ENCODE results near the gene KPNA3. TPM values are rescaled to one million over a fixed set of nuclear protein-coding genes. Genes with fewer than 3 reads are reported as not detected.
A peak's percentile ranks its signal among the peaks of the same experiment; 100 is the strongest.

KPNA3 gene
- total RNA-seq, 1 experiment from 2014 or later = 36.8 TPM

GRCh38 chr13:49791711-49792549 lies 552 bp downstream of the KPNA3 start:
- BruUV-seq (replicated peaks) = no TSS peak
- Histone ChIP-seq H3K4me1 (ENCODE audit: control insufficient read depth, insufficient read depth, low read length) (peaks cover 6% of the 10 kb centered on the region), H3K36me3 (ENCODE audit: control insufficient read depth, insufficient read depth, low read length) (no peaks in the 10 kb centered on the region; the same call in 1 of the 2 replicates), H3K4me3 (ENCODE audit: low read depth in 2 of 2, low read length in 2 of 2) (peak overlapping the region; percentile 73 to 82), H3K27me3 (ENCODE audit: control insufficient read depth, insufficient read depth, low read length) (no peaks in the 10 kb centered on the region), H3K27ac (ENCODE audit: low read length) (peak overlapping the region; percentile 71), H3K9me3 (ENCODE audit: control insufficient read depth, insufficient read depth, low read depth, low read length) (no peaks in the 10 kb centered on the region)
- ChIA-PET POLR2A (no interaction called here), CTCF (no interaction called here)
- DNase-seq (ENCODE audit: low read depth, low spot score) (no peak), ATAC-seq (peak; percentile 40)
- TF ChIP-seq SIN3A (IDR thresholded peaks at IDR 0.05; ENCODE audit: borderline replicate concordance, insufficient read depth, low read depth, low read length) = no peak
- in situ Hi-C loops (cut with HindIII; ENCODE audit: low pct_unique_long_range_greater_than_20kb, low sequenced_read_pairs) (no loop called here), intact Hi-C loops (cut with micrococcal nuclease; ENCODE audit: unreplicated experiment) (no loop called here)

- peaks cover 6% of the 10 kb centered on the region for H3K4me1 ChIP-seq (ENCODE audit: control insufficient read depth, insufficient read depth, low read length)
- H3K4me3 ChIP-seq (ENCODE audit: low read depth in 2 of 2, low read length in 2 of 2) = peak overlapping the region; percentile 73 to 82
- H3K27me3 ChIP-seq (ENCODE audit: control insufficient read depth, insufficient read depth, low read length) = no peaks in the 10 kb centered on the region
- peak; percentile 28; the same call in 1 of the 2 replicates for TF ChIP-seq CTCF (IDR thresholded peaks at IDR 0.05)
- TF ChIP-seq SIN3A (IDR thresholded peaks at IDR 0.05; ENCODE audit: borderline replicate concordance, insufficient read depth, low read depth, low read length) = no peak
- no peaks in the 10 kb centered on the region; the same call in 1 of the 2 replicates for H3K36me3 ChIP-seq (ENCODE audit: control insufficient read depth, insufficient read depth, low read length)
- intact Hi-C loops (cut with micrococcal nuclease; ENCODE audit: unreplicated experiment) = no loop called here
- DNase-seq (ENCODE audit: low read depth, low spot score) (no peak), ATAC-seq (no peak)
- in situ Hi-C loops (cut with HindIII; ENCODE audit: low pct_unique_long_range_greater_than_20kb, low sequenced_read_pairs) = no loop called here
- BruUV-seq (replicated peaks) = no TSS peak
- H3K9me3 ChIP-seq (ENCODE audit: control insufficient read depth, insufficient read depth, low read depth, low read length) = no peaks in the 10 kb centered on the region
- peak overlapping the region; percentile 71 for H3K27ac ChIP-seq (ENCODE audit: low read length)
- CTCF ChIA-PET = no interaction called here
- POLR2A ChIA-PET = interaction anchor here (0.6 to 0.7 kb wide), 2 partner anchors 36 to 48 kb away, joined by 3 to 6 read pairs; no protein-coding TSS in a partner anchor
These were observed 1.2 kb downstream of the KPNA3 start for GRCh38 chr13:49791315-49791710.

- Histone ChIP-seq H3K27ac (ENCODE audit: low read length) (no peak overlapping the region), H3K4me1 (ENCODE audit: control insufficient read depth, insufficient read depth, low read length) (peaks cover 6% of the 10 kb centered on the region), H3K9me3 (ENCODE audit: control insufficient read depth, insufficient read depth, low read depth, low read length) (no peaks in the 10 kb centered on the region), H3K36me3 (ENCODE audit: control insufficient read depth, insufficient read depth, low read length) (no peaks in the 10 kb centered on the region; the same call in 1 of the 2 replicates), H3K27me3 (ENCODE audit: control insufficient read depth, insufficient read depth, low read length) (no peaks in the 10 kb centered on the region), H3K4me3 (ENCODE audit: low read depth in 2 of 2, low read length in 2 of 2) (no peak overlapping the region)
- ChIA-PET CTCF (no interaction called here), POLR2A (no interaction called here)
- in situ Hi-C loops (cut with HindIII; ENCODE audit: low pct_unique_long_range_greater_than_20kb, low sequenced_read_pairs) = no loop called here
- ATAC-seq = no peak
- no TSS peak for BruUV-seq (replicated peaks)
- DNase-seq (ENCODE audit: low read depth, low spot score) = no peak
- intact Hi-C loops (cut with micrococcal nuclease; ENCODE audit: unreplicated experiment) = no loop called here
- no peak for TF ChIP-seq CTCF (IDR thresholded peaks at IDR 0.05)
- TF ChIP-seq POLR2AphosphoS5 (IDR thresholded peaks at IDR 0.05; ENCODE audit: low read depth, low read length) = no peak
- TF ChIP-seq REST (IDR thresholded peaks at IDR 0.05; ENCODE audit: insufficient read depth in 1 of 2, low read depth in 2 of 2, low read length in 1 of 2) = no peak
- no peak for TF ChIP-seq TCF7L2 (IDR thresholded peaks at IDR 0.05; ENCODE audit: low read depth, low read length)
- no peak for TF ChIP-seq SIN3A (IDR thresholded peaks at IDR 0.05; ENCODE audit: borderline replicate concordance, insufficient read depth, low read depth, low read length)
These were observed 2.5 kb downstream of the KPNA3 start for GRCh38 chr13:49789968-49790367.

All from Panc1 (cell line).